ENCODE measurements around the gene UCK2.
"Not testable (repeated sequence)": the region's sequence is repeated elsewhere in the genome, so short reads cannot be mapped to it uniquely, and the experiment has no call there.

The UCK2 gene

DNA sequence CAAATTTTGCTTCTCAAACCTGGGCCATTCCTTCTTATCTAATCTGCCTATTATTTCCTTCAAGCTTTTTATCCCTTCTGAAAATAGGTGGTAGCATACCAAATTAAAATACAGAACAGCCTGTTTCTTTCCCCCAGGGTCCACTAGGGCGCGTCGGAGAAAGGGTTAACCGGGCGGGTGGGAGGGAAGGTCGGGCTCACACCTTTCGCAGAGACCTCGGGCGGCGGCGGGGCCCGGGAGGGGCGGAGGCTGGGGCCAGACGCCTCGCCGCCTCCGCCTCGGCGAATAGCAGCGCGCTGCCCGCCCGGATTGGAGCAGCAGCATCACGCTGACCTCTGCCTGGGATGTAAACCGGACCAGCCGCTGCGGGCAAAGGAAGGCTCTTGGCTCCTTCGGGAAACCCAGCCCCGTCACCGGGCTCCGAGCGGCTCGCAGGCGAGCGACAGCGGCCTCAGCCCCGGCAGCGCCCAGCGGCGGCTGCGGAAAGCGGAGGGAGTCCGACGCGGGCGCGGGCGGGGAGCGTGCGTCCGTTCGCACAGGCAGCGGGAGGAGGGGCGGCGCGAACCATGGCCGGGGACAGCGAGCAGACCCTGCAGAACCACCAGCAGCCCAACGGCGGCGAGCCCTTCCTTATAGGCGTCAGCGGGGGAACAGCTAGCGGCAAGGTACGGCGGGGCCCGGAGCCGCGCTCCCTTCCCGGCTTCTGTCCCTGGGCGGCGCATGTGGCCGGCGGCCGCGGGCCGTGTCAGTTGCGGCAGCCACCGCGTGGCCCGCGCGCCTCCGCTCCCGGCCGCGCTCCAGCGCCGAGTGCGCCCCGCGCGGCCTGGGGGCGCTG, at the start of gene UCK2:
TSS of gene UCK2 (plus strand) at position 347 of the 835 bp plus-strand sequence. CDS start at position 567, 220 bp downstream.
- Histone ChIP-seq H3K4me1 (ENCODE audit: control insufficient read depth, insufficient read depth, low read length) (peaks cover 17% of the 10 kb centered on the region), H3K9me3 (ENCODE audit: control insufficient read depth, insufficient read depth, low read depth, low read length) (no peaks in the 10 kb centered on the region), H3K36me3 (ENCODE audit: control insufficient read depth, insufficient read depth, low read length) (no peaks in the 10 kb centered on the region), H3K9ac (ENCODE audit: low read length) (peak within 1 kb of the TSS; percentile 90), H3K27me3 (ENCODE audit: control insufficient read depth, insufficient read depth, low read length) (no peaks in the 10 kb centered on the region), H3K4me3 (ENCODE audit: low read depth, low read length) (peak within 1 kb of the TSS; percentile 90), H3K27ac (ENCODE audit: low read depth, low read length) (peak within 1 kb of the TSS; percentile 91)

DNA sequence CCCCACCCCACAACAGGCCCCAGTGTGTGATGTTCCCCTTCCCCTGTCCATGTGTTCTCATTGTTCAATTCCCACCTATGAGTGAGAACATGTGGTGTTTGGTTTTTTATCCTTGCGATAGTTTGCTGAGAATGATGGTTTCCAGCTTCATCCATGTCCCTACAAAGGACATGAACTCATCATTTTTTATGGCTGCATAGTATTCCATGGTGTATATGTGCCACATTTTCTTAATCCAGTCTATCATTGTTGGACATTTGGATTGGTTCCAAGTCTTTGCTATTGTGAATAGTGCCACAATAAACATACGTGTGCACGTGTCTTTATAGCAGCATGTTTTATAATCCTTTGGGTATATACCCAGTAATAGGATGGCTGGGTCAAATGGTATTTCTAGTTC, 49.2 kb upstream of the UCK2 start:
- not testable (repeated sequence) for H3K4me3 ChIP-seq (ENCODE audit: low read depth, low read length); H3K27ac ChIP-seq (ENCODE audit: low read depth, low read length); H3K36me3 ChIP-seq (ENCODE audit: control insufficient read depth, insufficient read depth, low read length); H3K4me1 ChIP-seq (ENCODE audit: control insufficient read depth, insufficient read depth, low read length); H3K9me3 ChIP-seq (ENCODE audit: control insufficient read depth, insufficient read depth, low read depth, low read length); H3K9ac ChIP-seq (ENCODE audit: low read length); H3K27me3 ChIP-seq (ENCODE audit: control insufficient read depth, insufficient read depth, low read length)

DNA sequence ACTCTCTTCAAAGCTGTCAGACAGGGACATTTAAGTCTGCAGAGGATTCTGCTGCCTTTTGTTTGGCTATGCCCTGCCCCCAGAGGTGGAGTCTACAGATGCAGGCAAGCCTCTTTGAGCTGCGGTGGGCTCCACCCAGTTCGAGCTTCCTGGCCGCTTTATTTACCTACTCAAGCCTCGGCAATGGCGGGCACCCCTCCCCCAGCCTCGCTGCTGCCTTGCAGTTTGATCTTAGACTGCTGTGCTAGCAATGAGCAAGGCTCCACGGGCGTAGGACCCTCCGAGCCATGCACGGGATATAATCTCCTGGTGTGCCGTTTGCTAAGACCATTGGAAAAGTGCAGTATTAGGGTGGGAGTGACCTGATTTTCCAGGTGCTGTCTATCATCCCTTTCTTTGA, 43.9 kb upstream of the UCK2 start:
- not testable (repeated sequence) for H3K4me3 ChIP-seq (ENCODE audit: low read depth, low read length); H3K36me3 ChIP-seq (ENCODE audit: control insufficient read depth, insufficient read depth, low read length); H3K27me3 ChIP-seq (ENCODE audit: control insufficient read depth, insufficient read depth, low read length); H3K9ac ChIP-seq (ENCODE audit: low read length); H3K4me1 ChIP-seq (ENCODE audit: control insufficient read depth, insufficient read depth, low read length); H3K27ac ChIP-seq (ENCODE audit: low read depth, low read length)
- H3K9me3 ChIP-seq (ENCODE audit: control insufficient read depth, insufficient read depth, low read depth, low read length) = peaks cover 22% of the 10 kb centered on the region

DNA sequence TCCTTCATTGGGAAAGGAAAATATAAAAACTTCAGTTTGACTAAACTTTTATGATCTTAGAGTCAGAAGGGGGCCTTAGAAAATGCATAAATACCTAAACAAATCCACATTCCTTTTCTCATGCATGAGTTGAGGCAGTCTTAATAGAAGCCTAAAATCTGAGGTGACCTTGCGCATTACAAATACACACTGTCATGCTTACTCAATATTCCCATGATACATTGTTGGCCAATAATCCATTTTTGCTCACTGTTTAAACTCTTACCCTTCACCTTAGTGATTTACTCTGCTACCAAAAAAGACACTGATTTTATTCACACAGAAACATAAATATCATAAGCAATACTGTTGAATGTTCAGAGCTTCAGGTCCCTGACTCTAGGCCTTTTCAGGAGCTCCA, 39.7 kb upstream of the UCK2 start:
- Histone ChIP-seq H3K4me1 (ENCODE audit: control insufficient read depth, insufficient read depth, low read length) (no peaks in the 10 kb centered on the region), H3K9ac (ENCODE audit: low read length) (no peak overlapping the region), H3K4me3 (ENCODE audit: low read depth, low read length) (no peak overlapping the region), H3K36me3 (ENCODE audit: control insufficient read depth, insufficient read depth, low read length) (no peaks in the 10 kb centered on the region), H3K9me3 (ENCODE audit: control insufficient read depth, insufficient read depth, low read depth, low read length) (peaks cover 22% of the 10 kb centered on the region), H3K27me3 (ENCODE audit: control insufficient read depth, insufficient read depth, low read length) (no peaks in the 10 kb centered on the region), H3K27ac (ENCODE audit: low read depth, low read length) (no peak overlapping the region)

DNA sequence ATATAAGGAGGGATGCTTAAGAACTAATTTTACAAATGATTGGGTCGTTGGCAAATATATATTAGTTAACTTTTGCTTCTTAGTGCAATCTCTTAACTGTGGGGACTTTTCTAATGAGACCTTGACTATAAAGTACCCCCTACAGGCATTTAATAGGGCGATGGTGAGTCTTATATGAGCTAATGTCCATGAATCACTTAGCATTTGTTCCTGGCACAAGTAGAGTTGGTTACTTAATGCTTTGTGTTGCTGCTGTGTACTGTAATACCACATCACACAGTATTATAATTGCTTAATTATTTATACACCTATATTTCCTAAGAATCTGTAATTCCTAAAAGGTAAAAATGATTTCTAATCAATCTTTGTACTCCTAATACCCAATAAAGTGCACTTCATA, 33.5 kb upstream of the UCK2 start:
- Histone ChIP-seq H3K27ac (ENCODE audit: low read depth, low read length) (no peak overlapping the region), H3K9me3 (ENCODE audit: control insufficient read depth, insufficient read depth, low read depth, low read length) (no peaks in the 10 kb centered on the region), H3K36me3 (ENCODE audit: control insufficient read depth, insufficient read depth, low read length) (no peaks in the 10 kb centered on the region), H3K4me1 (ENCODE audit: control insufficient read depth, insufficient read depth, low read length) (no peaks in the 10 kb centered on the region), H3K27me3 (ENCODE audit: control insufficient read depth, insufficient read depth, low read length) (no peaks in the 10 kb centered on the region), H3K4me3 (ENCODE audit: low read depth, low read length) (no peak overlapping the region), H3K9ac (ENCODE audit: low read length) (no peak overlapping the region)

DNA sequence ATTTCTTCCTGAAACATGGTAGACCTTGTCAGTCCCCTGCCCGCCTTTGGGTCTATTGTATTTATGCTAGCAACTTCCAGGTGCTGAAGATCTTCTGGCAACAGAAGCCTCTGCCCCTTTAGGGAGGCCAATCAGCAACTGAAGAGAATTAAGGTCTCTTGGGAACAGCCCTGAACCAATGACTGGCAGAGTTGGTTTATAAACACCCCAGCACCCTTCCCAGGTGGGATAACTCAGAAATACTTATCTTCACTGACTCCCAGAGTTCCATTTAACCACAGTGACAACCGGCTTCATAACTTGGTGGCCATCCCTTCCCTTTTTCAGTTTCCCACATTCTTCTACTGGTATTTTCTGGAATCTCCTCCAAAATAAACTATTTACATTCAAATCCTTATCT, 31.5 kb upstream of the UCK2 start:
- Histone ChIP-seq H3K9ac (ENCODE audit: low read length) (no peak overlapping the region), H3K4me3 (ENCODE audit: low read depth, low read length) (no peak overlapping the region), H3K4me1 (ENCODE audit: control insufficient read depth, insufficient read depth, low read length) (no peaks in the 10 kb centered on the region), H3K36me3 (ENCODE audit: control insufficient read depth, insufficient read depth, low read length) (no peaks in the 10 kb centered on the region), H3K27ac (ENCODE audit: low read depth, low read length) (no peak overlapping the region), H3K9me3 (ENCODE audit: control insufficient read depth, insufficient read depth, low read depth, low read length) (peaks cover 8% of the 10 kb centered on the region), H3K27me3 (ENCODE audit: control insufficient read depth, insufficient read depth, low read length) (no peaks in the 10 kb centered on the region)

DNA sequence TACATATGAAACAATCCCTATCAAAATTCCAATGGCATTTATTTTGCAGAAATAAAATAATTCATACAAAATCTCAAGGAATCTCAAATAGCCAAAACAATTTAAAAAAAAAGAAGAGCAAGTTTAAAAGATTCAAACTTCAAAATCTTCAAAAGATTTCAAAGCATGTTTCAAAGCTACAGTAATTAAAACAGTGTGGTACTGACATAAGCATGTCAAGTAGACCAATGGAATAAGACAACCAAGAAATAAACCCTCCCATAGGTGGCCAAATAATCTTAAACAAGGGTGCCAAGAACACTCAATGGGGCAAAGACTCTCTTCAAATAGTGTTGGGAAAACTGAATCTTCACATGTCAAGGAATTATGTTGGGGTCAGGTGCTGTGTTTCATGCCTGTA, 28.0 kb upstream of the UCK2 start:
- Histone ChIP-seq H3K9ac (ENCODE audit: low read length) (no peak overlapping the region), H3K27ac (ENCODE audit: low read depth, low read length) (no peak overlapping the region), H3K4me1 (ENCODE audit: control insufficient read depth, insufficient read depth, low read length) (no peaks in the 10 kb centered on the region), H3K27me3 (ENCODE audit: control insufficient read depth, insufficient read depth, low read length) (no peaks in the 10 kb centered on the region), H3K36me3 (ENCODE audit: control insufficient read depth, insufficient read depth, low read length) (no peaks in the 10 kb centered on the region), H3K9me3 (ENCODE audit: control insufficient read depth, insufficient read depth, low read depth, low read length) (peaks cover 8% of the 10 kb centered on the region), H3K4me3 (ENCODE audit: low read depth, low read length) (no peak overlapping the region)

DNA sequence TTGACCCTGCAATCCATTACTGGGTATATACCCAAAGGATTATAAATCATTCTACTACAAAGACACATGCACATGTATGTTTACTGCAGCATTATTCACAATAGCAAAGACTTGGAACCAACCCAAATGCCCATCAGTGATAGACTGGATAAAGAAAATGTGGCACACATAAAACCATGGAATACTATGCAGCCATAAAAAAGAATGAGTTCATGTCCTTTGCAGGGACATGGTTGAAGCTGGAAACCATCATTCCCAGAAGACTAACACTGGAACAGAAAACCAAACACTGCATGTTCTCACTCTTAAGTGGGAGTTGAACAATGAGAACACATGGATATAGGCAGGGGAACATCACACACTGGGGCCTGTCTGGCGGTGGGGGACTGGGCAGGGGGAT, 22.9 kb upstream of the UCK2 start:
- not testable (repeated sequence) for H3K27me3 ChIP-seq (ENCODE audit: control insufficient read depth, insufficient read depth, low read length); H3K4me3 ChIP-seq (ENCODE audit: low read depth, low read length); H3K9ac ChIP-seq (ENCODE audit: low read length); H3K36me3 ChIP-seq (ENCODE audit: control insufficient read depth, insufficient read depth, low read length); H3K9me3 ChIP-seq (ENCODE audit: control insufficient read depth, insufficient read depth, low read depth, low read length); H3K4me1 ChIP-seq (ENCODE audit: control insufficient read depth, insufficient read depth, low read length); H3K27ac ChIP-seq (ENCODE audit: low read depth, low read length)

DNA sequence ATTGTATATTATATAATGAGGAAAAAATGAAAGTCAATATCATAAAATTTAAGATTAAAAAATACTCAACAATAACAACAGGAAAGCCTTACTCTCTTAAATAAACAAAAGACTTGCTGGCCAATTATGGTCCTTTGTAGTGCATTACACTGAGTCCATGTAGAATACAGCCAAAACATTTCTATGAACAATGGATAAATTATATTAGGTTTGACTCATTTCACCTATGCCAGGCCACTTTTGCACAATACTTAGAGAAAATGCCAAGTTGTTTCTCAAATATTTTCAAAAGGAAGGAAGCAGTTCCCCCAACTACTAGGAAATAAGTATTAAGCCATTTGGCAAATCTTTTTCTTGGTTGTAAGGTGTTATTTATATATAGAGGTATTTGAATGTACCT, 19.8 kb upstream of the UCK2 start:
- no peak overlapping the region for H3K27ac ChIP-seq (ENCODE audit: low read depth, low read length)
- no peak overlapping the region for H3K9ac ChIP-seq (ENCODE audit: low read length)
- no peaks in the 10 kb centered on the region for H3K27me3 ChIP-seq (ENCODE audit: control insufficient read depth, insufficient read depth, low read length)
- no peaks in the 10 kb centered on the region for H3K36me3 ChIP-seq (ENCODE audit: control insufficient read depth, insufficient read depth, low read length)
- H3K9me3 ChIP-seq (ENCODE audit: control insufficient read depth, insufficient read depth, low read depth, low read length) = no peaks in the 10 kb centered on the region
- H3K4me3 ChIP-seq (ENCODE audit: low read depth, low read length) = no peak overlapping the region
- H3K4me1 ChIP-seq (ENCODE audit: control insufficient read depth, insufficient read depth, low read length) = no peaks in the 10 kb centered on the region

DNA sequence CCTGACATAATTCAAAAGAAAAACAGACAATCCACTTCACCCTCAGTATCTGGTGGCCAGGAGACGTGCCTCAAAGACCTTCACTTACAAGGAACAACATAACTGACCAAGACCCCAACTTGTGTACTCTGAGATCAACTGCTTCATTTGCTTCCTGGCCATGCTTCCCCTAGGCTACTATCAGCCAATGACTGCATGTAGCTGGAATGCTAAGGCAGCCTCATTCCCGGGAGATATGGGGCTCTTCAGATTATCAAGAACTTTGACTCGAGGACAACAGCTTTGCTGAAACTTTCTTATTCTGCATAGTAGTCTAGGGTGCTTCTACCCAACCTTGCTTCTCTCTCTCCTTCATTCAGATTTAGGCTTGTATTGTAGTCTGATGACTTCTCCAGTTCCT, 11.7 kb upstream of the UCK2 start:
- Histone ChIP-seq H3K27me3 (ENCODE audit: control insufficient read depth, insufficient read depth, low read length) (no peaks in the 10 kb centered on the region), H3K4me3 (ENCODE audit: low read depth, low read length) (no peak overlapping the region), H3K27ac (ENCODE audit: low read depth, low read length) (no peak overlapping the region), H3K4me1 (ENCODE audit: control insufficient read depth, insufficient read depth, low read length) (no peaks in the 10 kb centered on the region), H3K9ac (ENCODE audit: low read length) (no peak overlapping the region), H3K9me3 (ENCODE audit: control insufficient read depth, insufficient read depth, low read depth, low read length) (no peaks in the 10 kb centered on the region; the same call in 1 of the 2 replicates), H3K36me3 (ENCODE audit: control insufficient read depth, insufficient read depth, low read length) (no peaks in the 10 kb centered on the region)

DNA sequence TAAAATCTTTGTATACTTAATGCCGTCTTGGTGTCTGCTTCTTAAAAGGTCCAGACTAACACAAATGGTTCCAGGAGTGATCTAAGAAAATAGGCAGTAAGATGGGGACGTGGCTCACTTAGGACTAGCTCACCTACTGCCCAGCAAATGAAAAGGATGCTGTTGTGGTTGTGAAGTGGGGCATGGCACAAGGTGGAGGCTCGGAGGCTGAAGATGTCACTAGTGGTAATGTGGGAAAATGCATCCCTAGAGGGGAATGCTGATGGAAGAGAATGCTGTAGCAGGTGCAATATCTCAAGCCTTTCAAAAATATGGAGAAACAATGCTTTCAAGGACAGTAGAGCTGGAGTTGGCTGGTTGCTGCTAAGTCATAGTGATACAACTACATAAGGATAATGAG, 11.3 kb upstream of the UCK2 start:
- no peaks in the 10 kb centered on the region for H3K36me3 ChIP-seq (ENCODE audit: control insufficient read depth, insufficient read depth, low read length)
- H3K27me3 ChIP-seq (ENCODE audit: control insufficient read depth, insufficient read depth, low read length) = no peaks in the 10 kb centered on the region
- no peak overlapping the region for H3K9ac ChIP-seq (ENCODE audit: low read length)
- no peak overlapping the region for H3K4me3 ChIP-seq (ENCODE audit: low read depth, low read length)
- H3K27ac ChIP-seq (ENCODE audit: low read depth, low read length) = no peak overlapping the region
- H3K4me1 ChIP-seq (ENCODE audit: control insufficient read depth, insufficient read depth, low read length) = no peaks in the 10 kb centered on the region
- H3K9me3 ChIP-seq (ENCODE audit: control insufficient read depth, insufficient read depth, low read depth, low read length) = no peaks in the 10 kb centered on the region; the same call in 1 of the 2 replicates

All from HUES6 (cell line).